MV-4-11 (cell line): ENCODE measurements around the gene ARF1.
"Not testable (repeated sequence)": the region's sequence is repeated elsewhere in the genome, so short reads cannot be mapped to it uniquely, and the experiment has no call there.

Source experiments
- DNase-seq: peaks from one replicate; lab custom pipeline; 2025; lab: John Stamatoyannopoulos, UW

The ARF1 gene

GRCh38 chr1:228102791-228103620, 20.5 kb downstream of the ARF1 start, which contains the start of gene C1orf35:
C1orf35 (minus strand) TSS chr1:228103325; CDS start chr1:228103227, 98 bp downstream.
- peak; percentile 87 for DNase-seq

- no peak for DNase-seq
Observed at GRCh38 chr1:228104526-228105269, 22.2 kb downstream of the ARF1 start.

GRCh38 chr1:228105270-228105995, 22.9 kb downstream of the ARF1 start:
- no peak for DNase-seq

- no peak for DNase-seq
Observed at GRCh38 chr1:228105996-228106799, 23.7 kb downstream of the ARF1 start.

- DNase-seq, result no peak
Observed at GRCh38 chr1:228106800-228107054, 24.2 kb downstream of the ARF1 start.

GRCh38 chr1:228107636-228108035, 25.1 kb downstream of the ARF1 start:
- DNase-seq, result no peak

GRCh38 chr1:228108055-228108690, 25.7 kb downstream of the ARF1 start:
- DNase-seq, result peak; percentile 84

GRCh38 chr1:228108742-228109072, 26.2 kb downstream of the ARF1 start:
- no peak for DNase-seq

- DNase-seq, result peak; percentile 91
Observed at GRCh38 chr1:228109073-228109961, 26.8 kb downstream of the ARF1 start, which contains the start of gene MRPL55. MRPL55 (minus strand) TSS chr1:228109299; CDS start chr1:228108260, 1,039 bp downstream.

GRCh38 chr1:228109962-228110488, 27.5 kb downstream of the ARF1 start:
- DNase-seq, result no peak

- DNase-seq, result no peak
Observed at GRCh38 chr1:228110556-228110955, 28.0 kb downstream of the ARF1 start.

- not testable (repeated sequence) for DNase-seq
Observed at GRCh38 chr1:228111315-228111714, 28.8 kb downstream of the ARF1 start.

GRCh38 chr1:228112167-228112566, 29.7 kb downstream of the ARF1 start:
- DNase-seq, result no peak

GRCh38 chr1:228112617-228113016, 30.1 kb downstream of the ARF1 start:
- no peak for DNase-seq

- no peak for DNase-seq
Observed at GRCh38 chr1:228114827-228115226, 32.3 kb downstream of the ARF1 start.

GRCh38 chr1:228117335-228117734, 34.8 kb downstream of the ARF1 start:
- no peak for DNase-seq

- no peak for DNase-seq
Observed at GRCh38 chr1:228118040-228118439, 35.5 kb downstream of the ARF1 start.

- no peak for DNase-seq
Observed at GRCh38 chr1:228120351-228120750, 37.8 kb downstream of the ARF1 start.

- DNase-seq, result peak; percentile 55
Observed at GRCh38 chr1:228120857-228121489, 38.5 kb downstream of the ARF1 start.
